ENCODE results near the gene CTSL.

Gene CTSL

DNA sequence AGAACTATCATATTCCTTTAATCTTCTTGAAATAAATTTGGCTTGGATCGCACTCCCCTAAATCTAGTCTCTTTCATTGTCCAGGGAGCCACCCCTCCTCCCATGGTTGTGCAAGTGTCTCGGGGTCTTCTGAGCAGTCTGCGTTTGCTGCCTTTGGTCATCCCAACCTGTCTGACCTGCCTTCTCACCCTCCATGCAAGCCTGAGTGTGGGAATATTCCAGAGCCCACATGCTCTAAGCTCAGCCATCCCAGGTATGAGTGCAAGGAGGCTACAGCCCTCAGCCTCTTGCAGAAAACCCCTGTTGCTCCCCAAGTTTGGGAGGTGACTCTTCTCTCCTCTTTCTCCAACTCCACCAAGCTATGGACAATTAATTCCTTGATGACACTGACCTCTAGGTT, 7.7 kb upstream of the CTSL start:
- TF ChIP-seq, protein P1, sequence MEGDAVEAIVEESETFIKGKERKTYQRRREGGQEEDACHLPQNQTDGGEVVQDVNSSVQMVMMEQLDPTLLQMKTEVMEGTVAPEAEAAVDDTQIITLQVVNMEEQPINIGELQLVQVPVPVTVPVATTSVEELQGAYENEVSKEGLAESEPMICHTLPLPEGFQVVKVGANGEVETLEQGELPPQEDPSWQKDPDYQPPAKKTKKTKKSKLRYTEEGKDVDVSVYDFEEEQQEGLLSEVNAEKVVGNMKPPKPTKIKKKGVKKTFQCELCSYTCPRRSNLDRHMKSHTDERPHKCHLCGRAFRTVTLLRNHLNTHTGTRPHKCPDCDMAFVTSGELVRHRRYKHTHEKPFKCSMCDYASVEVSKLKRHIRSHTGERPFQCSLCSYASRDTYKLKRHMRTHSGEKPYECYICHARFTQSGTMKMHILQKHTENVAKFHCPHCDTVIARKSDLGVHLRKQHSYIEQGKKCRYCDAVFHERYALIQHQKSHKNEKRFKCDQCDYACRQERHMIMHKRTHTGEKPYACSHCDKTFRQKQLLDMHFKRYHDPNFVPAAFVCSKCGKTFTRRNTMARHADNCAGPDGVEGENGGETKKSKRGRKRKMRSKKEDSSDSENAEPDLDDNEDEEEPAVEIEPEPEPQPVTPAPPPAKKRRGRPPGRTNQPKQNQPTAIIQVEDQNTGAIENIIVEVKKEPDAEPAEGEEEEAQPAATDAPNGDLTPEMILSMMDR (conservative IDR thresholded peaks at IDR 0.05; ENCODE audit: control insufficient read depth, insufficient read depth, low read depth, low read length) = no peak
- DNase-seq (ENCODE audit: low read depth) = no peak

DNA sequence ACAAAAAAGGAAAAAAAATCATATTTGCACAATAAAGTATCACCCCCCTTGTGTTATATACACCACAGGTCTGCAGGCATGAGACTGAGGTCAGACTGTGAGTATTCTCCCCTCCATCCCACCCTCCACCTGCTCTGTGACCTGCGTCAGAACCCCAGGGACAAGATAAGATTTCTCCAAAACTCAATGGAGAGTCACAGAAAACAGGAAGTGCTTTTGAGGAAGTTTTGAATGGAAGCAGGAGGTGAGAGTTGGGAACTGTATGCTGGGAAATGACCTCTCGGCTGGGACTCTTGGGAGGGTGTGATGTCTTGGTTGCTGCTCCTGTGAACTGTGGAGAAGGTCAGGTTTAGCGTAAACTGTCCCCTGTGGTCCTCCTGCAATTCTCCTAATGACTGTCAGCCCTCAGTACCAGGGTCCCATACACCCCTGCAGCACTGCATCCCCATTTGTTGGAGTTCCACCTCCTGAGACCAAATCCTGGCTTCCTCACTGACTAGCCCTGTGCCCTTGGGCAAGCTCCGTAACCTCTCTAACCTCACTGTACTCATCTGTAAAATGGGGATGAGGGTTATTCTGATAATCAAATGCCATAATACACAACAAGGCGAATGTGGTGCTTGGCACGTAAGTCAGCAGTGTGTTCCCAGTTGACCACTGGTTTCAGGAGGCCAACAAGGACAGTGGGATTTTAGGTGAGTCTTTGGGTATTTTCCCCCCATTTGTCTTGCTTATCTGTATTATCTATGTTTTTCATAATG, 6.9 kb upstream of the CTSL start:
- TF ChIP-seq, protein P1 (conservative IDR thresholded peaks at IDR 0.05; ENCODE audit: control insufficient read depth, insufficient read depth, low read depth, low read length) = no peak
- no peak for DNase-seq (ENCODE audit: low read depth)
- H3K4me3 ChIP-seq (ENCODE audit: control insufficient read depth, low read depth, low read length) = no peak overlapping the region

More for the DNA sequence above, 7.7 kb upstream of the CTSL start:
- no peak overlapping the region for H3K4me3 ChIP-seq (ENCODE audit: control insufficient read depth, low read depth, low read length)

DNA sequence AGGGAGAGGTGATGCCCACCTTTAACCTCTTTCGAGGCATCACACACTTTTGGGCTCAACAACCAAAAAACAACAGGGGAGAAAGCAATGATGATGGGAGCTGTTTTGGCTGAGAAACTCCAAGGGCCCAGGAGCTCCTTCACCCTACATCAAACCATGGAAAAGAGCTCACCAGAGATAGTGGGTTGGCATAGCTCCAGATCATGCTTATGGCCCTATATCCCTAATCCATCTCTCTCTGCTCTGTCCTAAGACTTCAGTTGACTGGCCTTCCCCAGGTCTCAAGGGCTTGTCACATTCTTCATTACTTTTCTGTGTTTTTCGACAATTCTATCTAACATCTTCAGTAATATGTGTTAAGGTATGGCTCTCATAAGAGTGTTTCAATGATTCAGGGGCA, 5.7 kb upstream of the CTSL start:
- no peak overlapping the region for H3K4me3 ChIP-seq (ENCODE audit: control insufficient read depth, low read depth, low read length)
- TF ChIP-seq, protein P1 (conservative IDR thresholded peaks at IDR 0.05; ENCODE audit: control insufficient read depth, insufficient read depth, low read depth, low read length) = no peak
- DNase-seq (ENCODE audit: low read depth) = no peak

DNA sequence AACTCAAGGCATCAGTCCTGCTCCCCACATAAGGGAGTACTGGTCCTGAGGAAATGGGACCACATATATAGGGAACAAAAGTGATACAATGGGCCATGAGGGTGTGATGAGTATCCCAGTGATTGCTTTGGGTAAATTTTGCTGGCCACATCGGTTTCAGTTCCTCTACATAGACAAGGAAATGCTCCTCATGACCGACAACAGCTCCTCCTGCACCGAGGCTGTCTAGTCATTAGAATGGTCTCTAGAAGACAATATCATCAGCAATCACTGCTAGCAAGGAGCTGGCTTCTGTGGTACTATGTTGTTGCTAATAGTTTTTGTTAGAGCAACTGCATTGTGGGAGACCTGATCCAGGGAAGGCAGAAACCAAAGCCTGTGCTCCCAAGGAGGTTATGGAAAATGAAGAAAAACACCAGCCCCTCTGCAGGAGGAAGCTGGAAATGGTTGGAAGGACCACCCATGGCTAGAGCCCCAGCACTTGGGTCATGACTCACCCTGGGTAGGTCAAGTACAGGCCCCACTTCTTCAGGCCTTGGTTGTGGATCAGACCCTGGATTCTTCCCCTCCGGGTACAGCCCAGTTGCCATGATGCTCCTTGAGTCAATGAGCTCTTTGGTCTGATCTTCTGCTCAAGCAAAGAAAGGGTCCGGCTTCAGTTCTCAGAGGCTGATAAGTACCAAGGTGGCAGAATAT, 3.4 kb upstream of the CTSL start:
- TF ChIP-seq, protein P1 (conservative IDR thresholded peaks at IDR 0.05; ENCODE audit: control insufficient read depth, insufficient read depth, low read depth, low read length) = no peak
- DNase-seq (ENCODE audit: low read depth) = no peak
- H3K4me3 ChIP-seq (ENCODE audit: control insufficient read depth, low read depth, low read length) = no peak overlapping the region

DNA sequence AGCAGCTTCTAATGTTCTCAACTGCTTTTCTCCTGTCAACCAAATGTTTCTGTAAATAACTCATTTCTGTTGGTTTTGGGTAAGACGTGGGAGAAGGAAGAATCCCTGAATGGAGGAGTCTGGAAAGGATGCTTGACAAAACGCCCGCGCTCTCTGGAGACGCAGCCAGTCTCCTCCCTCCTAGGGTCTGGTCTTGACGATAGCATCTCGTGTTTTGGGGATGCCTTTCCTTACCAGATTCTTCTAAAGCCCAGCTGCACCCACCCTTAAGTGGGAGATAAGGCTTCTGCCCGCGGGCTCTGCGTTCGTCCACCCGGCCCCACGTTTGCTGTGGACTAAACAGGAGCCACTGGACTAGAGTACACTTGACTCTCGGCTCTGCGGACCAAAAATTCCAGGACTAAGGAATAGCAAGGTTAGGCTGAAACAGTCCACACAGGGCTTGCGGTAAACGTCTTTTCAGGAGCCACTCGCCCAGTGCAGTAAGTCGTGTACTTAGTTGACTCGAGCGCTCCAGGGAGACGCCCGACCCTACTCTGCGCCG, 491 bp upstream of the CTSL start:
- peak; percentile 77 for DNase-seq (ENCODE audit: low read depth)
- TF ChIP-seq, protein P1 (conservative IDR thresholded peaks at IDR 0.05; ENCODE audit: control insufficient read depth, insufficient read depth, low read depth, low read length) = no peak
- peak overlapping the region; percentile 72 for H3K4me3 ChIP-seq (ENCODE audit: control insufficient read depth, low read depth, low read length)

DNA sequence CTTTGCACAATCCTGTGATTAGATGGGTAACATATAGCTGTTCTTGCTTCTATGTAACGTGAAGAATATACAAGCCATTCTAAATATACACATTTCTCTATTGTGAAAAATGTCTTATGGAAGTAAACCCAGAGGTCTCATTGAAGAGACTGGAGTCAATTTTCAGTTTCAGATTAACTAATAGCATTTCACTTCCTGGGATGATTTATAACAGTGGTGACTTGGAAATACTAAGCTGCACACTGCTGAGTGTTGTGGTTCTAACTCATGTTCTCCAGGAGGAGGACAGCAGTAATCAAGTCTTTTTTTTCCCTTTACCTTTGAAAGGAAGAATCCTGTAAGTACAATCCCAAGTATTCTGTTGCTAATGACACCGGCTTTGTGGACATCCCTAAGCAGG, 3.3 kb downstream of the CTSL start:
- H3K4me3 ChIP-seq (ENCODE audit: control insufficient read depth, low read depth, low read length) = peak overlapping the region; percentile 72
- TF ChIP-seq, protein P1 (conservative IDR thresholded peaks at IDR 0.05; ENCODE audit: control insufficient read depth, insufficient read depth, low read depth, low read length) = no peak
- peak; percentile 44 for DNase-seq (ENCODE audit: low read depth)

Measured in fibroblast of mammary gland (primary cell).